ENCODE measurements around the gene SDK1.
"Not testable (repeated sequence)": the region's sequence is repeated elsewhere in the genome, so short reads cannot be mapped to it uniquely, and the experiment has no call there.

Gene SDK1

GRCh38 chr7:3937605-3938004 is 636.6 kb downstream of the SDK1 start:
- DNase-seq: no peak

- not testable (repeated sequence) for DNase-seq
Observed at GRCh38 chr7:3941706-3942105, 640.7 kb downstream of the SDK1 start.

- DNase-seq: no peak
Observed at GRCh38 chr7:3942276-3942675, 641.2 kb downstream of the SDK1 start.

- no peak for DNase-seq
Observed at GRCh38 chr7:3942816-3943745, 642.0 kb downstream of the SDK1 start.

GRCh38 chr7:3943779-3944520 is 642.9 kb downstream of the SDK1 start:
- peak; percentile 21 for DNase-seq

- DNase-seq: no peak
Observed at GRCh38 chr7:3949242-3949640, 648.2 kb downstream of the SDK1 start.

- DNase-seq: no peak
Observed at GRCh38 chr7:3950249-3950648, 649.2 kb downstream of the SDK1 start.

GRCh38 chr7:3951316-3952055 is 650.4 kb downstream of the SDK1 start:
- peak; percentile 43 for DNase-seq

GRCh38 chr7:3953133-3953532 is 652.1 kb downstream of the SDK1 start:
- no peak for DNase-seq

- DNase-seq: no peak
Observed at GRCh38 chr7:3953946-3954345, 652.9 kb downstream of the SDK1 start.

GRCh38 chr7:3955026-3955425 is 654.0 kb downstream of the SDK1 start:
- DNase-seq: no peak

- no peak for DNase-seq
Observed at GRCh38 chr7:3955751-3956696, 655.0 kb downstream of the SDK1 start.

GRCh38 chr7:3956949-3957348 is 655.9 kb downstream of the SDK1 start:
- DNase-seq: no peak

GRCh38 chr7:3957472-3958108 is 656.5 kb downstream of the SDK1 start:
- DNase-seq: no peak

GRCh38 chr7:3958109-3958483 is 657.0 kb downstream of the SDK1 start:
- DNase-seq: no peak

- no peak for DNase-seq
Observed at GRCh38 chr7:3959364-3959763, 658.3 kb downstream of the SDK1 start.

- no peak for DNase-seq
Observed at GRCh38 chr7:3960050-3960763, 659.2 kb downstream of the SDK1 start.

- DNase-seq: no peak
Observed at GRCh38 chr7:3960942-3961341, 659.9 kb downstream of the SDK1 start.

GRCh38 chr7:3961857-3962503 is 660.9 kb downstream of the SDK1 start:
- no peak for DNase-seq

GRCh38 chr7:3963768-3964167 is 662.7 kb downstream of the SDK1 start:
- DNase-seq: not testable (repeated sequence)

Data from NCI-H1436 (cell line).